ENCODE measurements around the gene TCAF1.

The TCAF1 gene

GRCh38 chr7:143906151-143906550 is 4.2 kb upstream of the TCAF1 start:
- no peak for DNase-seq (ENCODE audit: extremely low read depth in 1 of 2, low read depth in 1 of 2)

- no peak for DNase-seq (ENCODE audit: extremely low read depth in 1 of 2, low read depth in 1 of 2)
These were observed 3.5 kb upstream of the TCAF1 start for GRCh38 chr7:143905509-143905908.

- DNase-seq (ENCODE audit: extremely low read depth in 1 of 2, low read depth in 1 of 2): no peak
These were observed 440 bp upstream of the TCAF1 start for GRCh38 chr7:143902332-143902899.

- DNase-seq (ENCODE audit: extremely low read depth in 1 of 2, low read depth in 1 of 2): no peak
These were observed 676 bp downstream of the TCAF1 start for GRCh38 chr7:143901332-143901667.

- DNase-seq (ENCODE audit: extremely low read depth in 1 of 2, low read depth in 1 of 2): no peak
These were observed 1.7 kb downstream of the TCAF1 start for GRCh38 chr7:143900230-143900766.

- no peak for DNase-seq (ENCODE audit: extremely low read depth in 1 of 2, low read depth in 1 of 2)
These were observed 3.2 kb downstream of the TCAF1 start for GRCh38 chr7:143898810-143899209.

- no peak for DNase-seq (ENCODE audit: extremely low read depth in 1 of 2, low read depth in 1 of 2)
These were observed 5.3 kb downstream of the TCAF1 start for GRCh38 chr7:143896667-143897066.

GRCh38 chr7:143892527-143893300 is 9.3 kb downstream of the TCAF1 start:
- no peak for DNase-seq (ENCODE audit: extremely low read depth in 1 of 2, low read depth in 1 of 2)

GRCh38 chr7:143891457-143891856 is 10.5 kb downstream of the TCAF1 start:
- DNase-seq (ENCODE audit: extremely low read depth in 1 of 2, low read depth in 1 of 2): no peak

- DNase-seq (ENCODE audit: extremely low read depth in 1 of 2, low read depth in 1 of 2): no peak
These were observed 11.4 kb downstream of the TCAF1 start for GRCh38 chr7:143890558-143890957.

- no peak for DNase-seq (ENCODE audit: extremely low read depth in 1 of 2, low read depth in 1 of 2)
These were observed 12.9 kb downstream of the TCAF1 start for GRCh38 chr7:143889068-143889467.

- no peak for DNase-seq (ENCODE audit: extremely low read depth in 1 of 2, low read depth in 1 of 2)
These were observed 15.0 kb downstream of the TCAF1 start for GRCh38 chr7:143886826-143887477.

- no peak for DNase-seq (ENCODE audit: extremely low read depth in 1 of 2, low read depth in 1 of 2)
These were observed 16.0 kb downstream of the TCAF1 start for GRCh38 chr7:143885951-143886350.

GRCh38 chr7:143884969-143885559 is 16.9 kb downstream of the TCAF1 start:
- no peak for DNase-seq (ENCODE audit: extremely low read depth in 1 of 2, low read depth in 1 of 2)

- DNase-seq (ENCODE audit: extremely low read depth in 1 of 2, low read depth in 1 of 2): no peak
These were observed 17.6 kb downstream of the TCAF1 start for GRCh38 chr7:143884241-143884968.

- DNase-seq (ENCODE audit: extremely low read depth in 1 of 2, low read depth in 1 of 2): no peak
These were observed 19.3 kb downstream of the TCAF1 start for GRCh38 chr7:143882604-143883078.

- no peak for DNase-seq (ENCODE audit: extremely low read depth in 1 of 2, low read depth in 1 of 2)
These were observed 19.9 kb downstream of the TCAF1 start for GRCh38 chr7:143882020-143882603.

GRCh38 chr7:143878884-143879283 is 23.1 kb downstream of the TCAF1 start:
- no peak for DNase-seq (ENCODE audit: extremely low read depth in 1 of 2, low read depth in 1 of 2)

- DNase-seq (ENCODE audit: extremely low read depth in 1 of 2, low read depth in 1 of 2): no peak
These were observed 24.9 kb downstream of the TCAF1 start for GRCh38 chr7:143877098-143877497.

- no peak for DNase-seq (ENCODE audit: extremely low read depth in 1 of 2, low read depth in 1 of 2)
These were observed 25.8 kb downstream of the TCAF1 start for GRCh38 chr7:143876218-143876617.

Data from activated CD8-positive, alpha-beta memory T cell treated with anti-CD3 and anti-CD28 coated beads for 1 hour (primary cell).